HEK293 (cell line): Measurements from ENCODE around the gene PRR29.

Source experiments
- CTCF ChIA-PET: fragments of 350-600 bp; formaldehyde crosslinking; extraction: SDS; loops from one replicate; lab custom pipeline; 2021; ENCODE audit warnings: antibody characterized with exemption; lab: Yijun Ruan, JAX
- POLR2A ChIA-PET: fragments of 300-600 bp; formaldehyde crosslinking; extraction: SDS; loops from one replicate; lab custom pipeline; 2020; ENCODE audit warnings: antibody characterized with exemption, inconsistent platforms; lab: Yijun Ruan, JAX
- H3K27ac ChIP-seq: fragments of 200-500 bp; sonication (Bioruptor generic); 2 replicates; pipeline ENCODE4 v1.5.1; 2014; ENCODE audit warnings: low read depth, low read length, control low read depth, inconsistent platforms; ENCODE audit errors: extremely low read depth
- H3K36me3 ChIP-seq, 2 experiments: fragments of 200-500 bp in 1 of 2; sonication (Bioruptor generic) in 1 of 2; 1 replicate in 1 of 2; 2 replicates in 1 of 2; pipeline ENCODE4 v1.5.1; 2014 to 2017; ENCODE audit warnings: inconsistent platforms in 2 of 2, low read length in 2 of 2; ENCODE audit not compliant: control insufficient read depth in 2 of 2, insufficient read depth in 1 of 2
- H3K4me1 ChIP-seq: fragments of 200-500 bp; sonication (Bioruptor generic); 2 replicates; pipeline ENCODE4 v1.5.1; 2014; ENCODE audit warnings: mild to moderate bottlenecking, low read length, inconsistent platforms; ENCODE audit not compliant: control insufficient read depth, insufficient read depth
- H3K4me3 ChIP-seq: 2 replicates; pipeline ENCODE4 v1.5.1; 2011; ENCODE audit warnings: low read depth, mild to moderate bottlenecking, control low read depth, low read length, moderate library complexity
- H3K9me3 ChIP-seq: fragments of 200-500 bp; sonication (Bioruptor generic); 2 replicates; pipeline ENCODE4 v1.5.1; 2014; ENCODE audit warnings: low read depth, low read length, inconsistent platforms; ENCODE audit not compliant: control insufficient read depth, insufficient read depth
- AEBP2 ChIP-seq: fragments of 450-650 bp; formaldehyde crosslinking; IDR thresholded peaks from 2 replicates; pipeline ENCODE4 v1.5.1; 2016; ENCODE audit warnings: missing biosample characterization, missing genetic modification characterization, borderline replicate concordance
- BCL6B ChIP-seq: fragments of 450-650 bp; formaldehyde crosslinking; IDR thresholded peaks from 2 replicates; pipeline ENCODE4 v1.5.1; 2017; ENCODE audit warnings: missing biosample characterization, missing genetic modification characterization
- ELK4 ChIP-seq: IDR thresholded peaks from 2 replicates; pipeline ENCODE4 v1.6.1; 2011; ENCODE audit warnings: mild to moderate bottlenecking, low read depth, low read length, borderline replicate concordance
- KLF9 ChIP-seq: fragments of 450-650 bp; formaldehyde crosslinking; IDR thresholded peaks from 2 replicates; pipeline ENCODE4 v1.5.1; 2016; ENCODE audit warnings: missing biosample characterization, missing genetic modification characterization, low read depth
- SALL2 ChIP-seq: fragments of 450-650 bp; formaldehyde crosslinking; IDR thresholded peaks from 2 replicates; pipeline ENCODE4 v1.5.0; 2017; ENCODE audit warnings: missing biosample characterization, mild to moderate bottlenecking, missing genetic modification characterization, borderline replicate concordance
- TRIM28 ChIP-seq: IDR thresholded peaks from 2 replicates; pipeline ENCODE4 v1.6.1; 2011; ENCODE audit warnings: low read length, control low read depth, borderline replicate concordance
- YY1 ChIP-seq: fragments of 450-650 bp; formaldehyde crosslinking; IDR thresholded peaks from 2 replicates; pipeline ENCODE4 v1.5.1; 2018; ENCODE audit warnings: missing biosample characterization, missing genetic modification characterization
- ZBTB11 ChIP-seq: fragments of 450-650 bp; formaldehyde crosslinking; conservative IDR thresholded peaks from 2 replicates; pipeline ENCODE4 v1.5.1; 2016; ENCODE audit warnings: low read depth, missing biosample characterization, missing genetic modification characterization
- ZBTB17 ChIP-seq: fragments of 450-650 bp; formaldehyde crosslinking; IDR thresholded peaks from 2 replicates; pipeline ENCODE4 v1.5.1; 2016; ENCODE audit warnings: missing biosample characterization, missing genetic modification characterization
- ZBTB20 ChIP-seq: fragments of 450-650 bp; formaldehyde crosslinking; IDR thresholded peaks from 2 replicates; pipeline ENCODE4 v1.5.1; 2016; ENCODE audit warnings: missing biosample characterization, missing genetic modification characterization
- ZNF202 ChIP-seq: fragments of 450-650 bp; formaldehyde crosslinking; IDR thresholded peaks from 2 replicates; pipeline ENCODE4 v1.5.1; 2016; ENCODE audit warnings: missing biosample characterization, missing genetic modification characterization, borderline replicate concordance
- ZNF211 ChIP-seq: fragments of 450-650 bp; formaldehyde crosslinking; IDR thresholded peaks from 2 replicates; pipeline ENCODE4 v1.5.1; 2016; ENCODE audit warnings: low read depth, missing biosample characterization, missing genetic modification characterization
- ZNF248 ChIP-seq: fragments of 450-650 bp; formaldehyde crosslinking; IDR thresholded peaks from 2 replicates; pipeline ENCODE4 v1.5.1; 2017; ENCODE audit warnings: missing biosample characterization, missing genetic modification characterization
- ZNF274 ChIP-seq, 2 experiments: fragments of 200-500 bp in 1 of 2; fragments of 450-650 bp in 1 of 2; sonication (Bioruptor generic) in 1 of 2; formaldehyde crosslinking in 1 of 2; IDR thresholded peaks; 2 replicates each; pipeline versions ENCODE4 v1.5.1 to v1.6.1; 2014 to 2016; ENCODE audit warnings: borderline replicate concordance in 1 of 2, inconsistent platforms in 1 of 2, low read length in 1 of 2, missing biosample characterization in 1 of 2, missing genetic modification characterization in 1 of 2
- ZNF280C ChIP-seq: fragments of 450-650 bp; formaldehyde crosslinking; IDR thresholded peaks from 2 replicates; pipeline ENCODE4 v1.5.1; 2016; ENCODE audit warnings: missing biosample characterization, missing genetic modification characterization
- ZNF48 ChIP-seq: fragments of 450-650 bp; formaldehyde crosslinking; IDR thresholded peaks from 2 replicates; pipeline ENCODE4 v1.5.1; 2016; ENCODE audit warnings: missing biosample characterization, missing genetic modification characterization
- ZNF514 ChIP-seq: fragments of 450-650 bp; formaldehyde crosslinking; IDR thresholded peaks from 2 replicates; pipeline ENCODE4 v1.5.1; 2016; ENCODE audit warnings: missing biosample characterization, missing genetic modification characterization
- ZNF549 ChIP-seq: fragments of 450-650 bp; IDR thresholded peaks from 2 replicates; pipeline ENCODE4 v1.5.1; 2018; ENCODE audit warnings: missing biosample characterization, missing genetic modification characterization, mild to moderate bottlenecking, inconsistent platforms, moderate library complexity
- ZNF571 ChIP-seq: fragments of 450-650 bp; formaldehyde crosslinking; IDR thresholded peaks from 2 replicates; pipeline ENCODE4 v1.5.0; 2017; ENCODE audit warnings: missing biosample characterization, missing genetic modification characterization
- ZNF596 ChIP-seq: fragments of 450-650 bp; IDR thresholded peaks from 2 replicates; pipeline ENCODE4 v1.5.0; 2018; ENCODE audit warnings: missing biosample characterization, mild to moderate bottlenecking, missing genetic modification characterization, moderate library complexity
- ZNF600 ChIP-seq: fragments of 450-650 bp; formaldehyde crosslinking; IDR thresholded peaks from 2 replicates; pipeline ENCODE4 v1.5.1; 2016; ENCODE audit warnings: missing biosample characterization, missing genetic modification characterization
- ZNF660 ChIP-seq: fragments of 450-650 bp; IDR thresholded peaks from 2 replicates; pipeline ENCODE4 v1.5.1; 2018; ENCODE audit warnings: missing biosample characterization, mild to moderate bottlenecking, missing genetic modification characterization

The PRR29 gene

GRCh38 chr17:63984651-63985386 lies 13.3 kb upstream of the PRR29 start (continued):
- peak; percentile 28; the same call in 1 of the 2 replicates for TF ChIP-seq KLF9 (tag by site-specific recombination)
- 0 out of 2 replicates have a peak, but pooled peaks have one; percentile 48 for TF ChIP-seq ZNF248 (tag by site-specific recombination)
- TF ChIP-seq, all 188 proteins: peak for 17

- CTCF ChIA-PET, result interaction anchor here (0.6 to 1.4 kb wide), 9 partner anchors 8 to 301 kb away, joined by 3 to 7 read pairs (median 3); no protein-coding TSS in a partner anchor
- Histone ChIP-seq H3K9me3 (no peaks in the 10 kb centered on the region), H3K4me3 (no peak overlapping the region), H3K36me3 (no peaks in the 10 kb centered on the region), H3K27ac (no peak overlapping the region), H3K4me1 (no peaks in the 10 kb centered on the region)
- no peak for TF ChIP-seq ZNF660
- no peak for TF ChIP-seq ZNF600 (tag by site-specific recombination)
- TF ChIP-seq ZNF202 (tag by site-specific recombination), result no peak
- no peak for TF ChIP-seq ZNF571 (tag by site-specific recombination)
- TF ChIP-seq ZNF549 (tag by site-specific recombination), result no peak
- TF ChIP-seq ELK4, result no peak
- no peak for TF ChIP-seq AEBP2 (tag by site-specific recombination)
- TF ChIP-seq SALL2, result no peak
- TF ChIP-seq YY1, result no peak
- no peak for TF ChIP-seq ZNF596 (tag by site-specific recombination)
- TF ChIP-seq ZBTB11 (tag by site-specific recombination), result no peak
- TF ChIP-seq ZNF274 (IDR thresholded peaks at IDR 0.05; ENCODE audit: low read length), result no peak
- TF ChIP-seq ZNF274 (tag by site-specific recombination; IDR thresholded peaks at IDR 0.05; ENCODE audit: borderline replicate concordance), result no peak
- no peak for TF ChIP-seq BCL6B (tag by site-specific recombination)
- TF ChIP-seq ZNF48 (tag by site-specific recombination), result no peak
- TF ChIP-seq TRIM28, result no peak
- TF ChIP-seq ZNF211, result no peak
- no peak for TF ChIP-seq ZNF514
- TF ChIP-seq ZBTB17 (tag by site-specific recombination), result no peak
- TF ChIP-seq ZBTB20 (tag by site-specific recombination), result no peak
- no peak for TF ChIP-seq ZNF280C (tag by site-specific recombination)
- POLR2A ChIA-PET, result no interaction called here
Measured at GRCh38 chr17:63985387-63986140, 12.6 kb upstream of the PRR29 start.
